ENCODE results near the gene BBS4. TPM values are rescaled to one million over a fixed set of nuclear protein-coding genes. Genes with fewer than 3 reads are reported as not detected.
A peak's percentile ranks its signal among the peaks of the same experiment; 100 is the strongest.
"Not testable (repeated sequence)": the region's sequence is repeated elsewhere in the genome, so short reads cannot be mapped to it uniquely, and the experiment has no call there.

Gene BBS4
- total RNA-seq, 4 donors from 2014 or later: 6.8 to 38.5 (median 22.2) TPM

DNA sequence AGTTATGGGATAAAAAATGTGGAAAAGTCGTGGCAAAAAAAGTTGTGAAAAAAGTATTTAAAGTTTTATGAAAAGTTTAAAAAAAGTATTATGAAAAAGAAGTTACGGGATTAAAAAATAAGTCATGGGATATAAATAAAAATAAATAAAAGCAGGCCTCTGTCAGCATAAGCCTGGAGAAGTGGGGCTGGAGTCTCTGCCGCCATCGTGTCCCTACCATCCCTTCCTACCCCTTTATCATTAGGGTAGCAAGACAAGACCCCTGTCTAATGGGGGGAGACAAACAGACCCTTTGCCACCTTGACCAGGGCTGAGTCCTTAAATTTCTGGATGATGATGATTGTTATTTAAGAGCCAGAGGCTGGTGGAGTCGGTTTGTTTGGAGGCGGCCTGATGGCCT, 16.2 kb upstream of the BBS4 start:
- H3K9me3 ChIP-seq; H3K4me3 ChIP-seq; H3K27ac ChIP-seq; H3K36me3 ChIP-seq; H3K4me1 ChIP-seq; DNase-seq; intact Hi-C loops (cut with DNase I; ENCODE audit: low total_unique reads); H3K27me3 ChIP-seq: not testable (repeated sequence)

DNA sequence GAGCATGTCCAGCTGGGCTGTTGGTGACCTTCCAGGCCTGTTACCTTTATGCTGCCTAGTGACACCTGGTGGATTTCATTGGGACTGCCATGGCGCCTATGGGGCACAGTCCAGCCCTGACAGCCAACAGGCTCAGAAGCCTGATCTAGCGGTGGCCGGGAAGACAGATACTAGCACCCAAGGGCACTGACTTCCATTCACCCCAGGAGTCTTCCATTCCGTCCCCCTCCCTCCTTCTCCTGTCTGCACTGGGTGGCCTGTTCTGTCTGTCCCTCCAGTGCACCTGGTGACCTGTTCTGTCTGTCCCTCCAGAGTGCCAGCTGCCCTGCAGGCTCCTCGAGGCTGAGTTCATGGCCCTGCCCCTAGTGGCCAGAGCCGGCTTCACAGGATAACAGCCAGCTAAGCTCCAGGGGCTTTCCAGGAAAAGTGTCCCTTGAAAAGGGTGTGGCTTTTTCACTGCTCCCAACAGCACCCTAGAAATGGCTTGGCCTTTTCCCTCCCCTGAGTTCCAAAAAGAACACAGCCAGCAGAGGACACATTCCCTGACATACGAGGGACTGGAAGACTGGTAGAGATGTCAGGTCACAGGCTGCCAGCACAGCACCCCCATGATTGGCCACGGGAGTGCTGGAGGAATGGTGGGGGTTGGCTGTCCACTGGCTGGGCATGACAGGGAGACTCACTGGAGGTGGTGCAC, 15.2 kb upstream of the BBS4 start:
- TF ChIP-seq, protein P1, sequence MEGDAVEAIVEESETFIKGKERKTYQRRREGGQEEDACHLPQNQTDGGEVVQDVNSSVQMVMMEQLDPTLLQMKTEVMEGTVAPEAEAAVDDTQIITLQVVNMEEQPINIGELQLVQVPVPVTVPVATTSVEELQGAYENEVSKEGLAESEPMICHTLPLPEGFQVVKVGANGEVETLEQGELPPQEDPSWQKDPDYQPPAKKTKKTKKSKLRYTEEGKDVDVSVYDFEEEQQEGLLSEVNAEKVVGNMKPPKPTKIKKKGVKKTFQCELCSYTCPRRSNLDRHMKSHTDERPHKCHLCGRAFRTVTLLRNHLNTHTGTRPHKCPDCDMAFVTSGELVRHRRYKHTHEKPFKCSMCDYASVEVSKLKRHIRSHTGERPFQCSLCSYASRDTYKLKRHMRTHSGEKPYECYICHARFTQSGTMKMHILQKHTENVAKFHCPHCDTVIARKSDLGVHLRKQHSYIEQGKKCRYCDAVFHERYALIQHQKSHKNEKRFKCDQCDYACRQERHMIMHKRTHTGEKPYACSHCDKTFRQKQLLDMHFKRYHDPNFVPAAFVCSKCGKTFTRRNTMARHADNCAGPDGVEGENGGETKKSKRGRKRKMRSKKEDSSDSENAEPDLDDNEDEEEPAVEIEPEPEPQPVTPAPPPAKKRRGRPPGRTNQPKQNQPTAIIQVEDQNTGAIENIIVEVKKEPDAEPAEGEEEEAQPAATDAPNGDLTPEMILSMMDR (IDR thresholded peaks at IDR 0.05): peak; percentile 44 to 55 (median 52)
- H3K36me3 ChIP-seq; H3K27ac ChIP-seq; H3K4me1 ChIP-seq; intact Hi-C loops (cut with DNase I; ENCODE audit: low total_unique reads); H3K27me3 ChIP-seq; H3K4me3 ChIP-seq; H3K9me3 ChIP-seq: not testable (repeated sequence)
- peak; percentile 54 to 62 for DNase-seq

DNA sequence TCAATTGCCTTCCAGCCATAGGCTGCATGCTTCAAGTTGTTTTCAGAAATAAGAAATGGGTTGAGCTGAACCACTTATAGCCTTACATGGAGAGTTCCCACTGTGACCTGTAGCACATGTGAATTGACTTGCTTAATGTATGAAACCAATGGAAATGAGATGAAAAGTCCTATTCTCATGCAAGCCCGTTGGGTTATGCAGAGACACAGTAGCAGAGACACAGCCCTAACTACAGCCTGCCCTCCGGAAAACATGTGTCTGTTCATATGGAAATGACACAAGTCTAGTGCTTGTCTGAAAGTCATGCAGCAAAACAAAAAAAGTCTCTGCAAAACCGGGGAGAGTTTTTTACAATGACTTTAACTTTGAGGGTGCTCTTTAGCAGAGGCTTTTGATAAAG, 14.5 kb upstream of the BBS4 start:
- TF ChIP-seq POLR2A (IDR thresholded peaks at IDR 0.05): no peak
- TF ChIP-seq, protein P1 (IDR thresholded peaks at IDR 0.05): no peak
- no peak for DNase-seq
- Histone ChIP-seq H3K4me3 (no peak overlapping the region), H3K36me3 (no peaks in the 10 kb centered on the region), H3K9me3 (no peaks in the 10 kb centered on the region), H3K4me1 (no peaks in the 10 kb centered on the region), H3K27me3 (no peaks in the 10 kb centered on the region), H3K27ac (no peak overlapping the region)
- intact Hi-C loops (cut with DNase I; ENCODE audit: low total_unique reads): no loop called here

- H3K4me3 ChIP-seq: no peak overlapping the region
- H3K36me3 ChIP-seq: no peaks in the 10 kb centered on the region
- no peaks in the 10 kb centered on the region for H3K27me3 ChIP-seq
- H3K9me3 ChIP-seq: no peaks in the 10 kb centered on the region
- TF ChIP-seq, protein P1 (IDR thresholded peaks at IDR 0.05): no peak
- no peak for TF ChIP-seq POLR2A (IDR thresholded peaks at IDR 0.05)
- no peak overlapping the region for H3K27ac ChIP-seq
- DNase-seq: no peak
- intact Hi-C loops (cut with DNase I; ENCODE audit: low total_unique reads): no loop called here
- no peaks in the 10 kb centered on the region for H3K4me1 ChIP-seq
These were observed 9.2 kb upstream of the BBS4 start for GRCh38 chr15:72676838-72677237.

GRCh38 chr15:72680931-72681330, 5.1 kb upstream of the BBS4 start:
- TF ChIP-seq POLR2A (IDR thresholded peaks at IDR 0.05): no peak
- TF ChIP-seq, protein P1 (IDR thresholded peaks at IDR 0.05): no peak
- intact Hi-C loops (cut with DNase I; ENCODE audit: low total_unique reads): no loop called here

GRCh38 chr15:72682772-72683171, 3.2 kb upstream of the BBS4 start:
- no peak overlapping the region for H3K27ac ChIP-seq
- H3K9me3 ChIP-seq: no peaks in the 10 kb centered on the region
- H3K4me3 ChIP-seq: no peak overlapping the region
- TF ChIP-seq, protein P1 (IDR thresholded peaks at IDR 0.05): no peak
- TF ChIP-seq POLR2A (IDR thresholded peaks at IDR 0.05): no peak
- intact Hi-C loops (cut with DNase I; ENCODE audit: low total_unique reads): no loop called here
- no peaks in the 10 kb centered on the region for H3K27me3 ChIP-seq
- H3K4me1 ChIP-seq: no peaks in the 10 kb centered on the region
- no peak for DNase-seq
- H3K36me3 ChIP-seq: no peaks in the 10 kb centered on the region

More at GRCh38 chr15:72680931-72681330, 5.1 kb upstream of the BBS4 start:
- Histone ChIP-seq H3K27ac (no peak overlapping the region), H3K27me3 (no peaks in the 10 kb centered on the region), H3K4me3 (no peak overlapping the region), H3K9me3 (no peaks in the 10 kb centered on the region), H3K36me3 (no peaks in the 10 kb centered on the region), H3K4me1 (no peaks in the 10 kb centered on the region)
- DNase-seq: no peak
